Astrocyte of the cerebellum (primary cell): ENCODE data around the gene ACER3.

ENCODE experiments used
- DNase-seq: peaks from one replicate; pipeline ENCODE4 v3.0.0-alpha.2; 2011; ENCODE audit warnings: low read depth
- H3K4me3 ChIP-seq: 2 replicates; pipeline ENCODE4 v1.5.1; 2011; ENCODE audit warnings: mild to moderate bottlenecking, low read depth, low read length, moderate library complexity
- CTCF ChIP-seq: IDR thresholded peaks from 2 replicates; pipeline ENCODE4 v1.5.1; 2012; ENCODE audit warnings: low read length, low read depth, moderate library complexity, mild to moderate bottlenecking; ENCODE audit errors: missing control alignments
- in situ Hi-C: cut with HindIII; loops from 2 replicates; pipeline ENCODE4 v1.10.0; 2017; ENCODE audit warnings: low sequenced_read_pairs

The ACER3 gene

GRCh38 chr11:76984743-76985142 lies 124.0 kb downstream of the ACER3 start:
- no peak for DNase-seq
- no peak overlapping the region for H3K4me3 ChIP-seq
- in situ Hi-C loops: no loop called here
- TF ChIP-seq CTCF: no peak

GRCh38 chr11:76987203-76987602 lies 126.5 kb downstream of the ACER3 start:
- H3K4me3 ChIP-seq: no peak overlapping the region
- DNase-seq: no peak
- no peak for TF ChIP-seq CTCF
- in situ Hi-C loops: no loop called here

GRCh38 chr11:76990628-76991027 lies 129.9 kb downstream of the ACER3 start:
- no peak overlapping the region for H3K4me3 ChIP-seq
- no peak for DNase-seq
- in situ Hi-C loops: no loop called here
- TF ChIP-seq CTCF: no peak

GRCh38 chr11:76995081-76995576 lies 134.4 kb downstream of the ACER3 start:
- no peak overlapping the region for H3K4me3 ChIP-seq
- no peak for TF ChIP-seq CTCF

GRCh38 chr11:76997512-76997911 lies 136.8 kb downstream of the ACER3 start:
- in situ Hi-C loops: no loop called here
- no peak for TF ChIP-seq CTCF
- DNase-seq: no peak
- no peak overlapping the region for H3K4me3 ChIP-seq

More at GRCh38 chr11:76995081-76995576, 134.4 kb downstream of the ACER3 start:
- no peak for DNase-seq
- in situ Hi-C loops: no loop called here

- DNase-seq: no peak
- in situ Hi-C loops: no loop called here
- TF ChIP-seq CTCF: no peak
- no peak overlapping the region for H3K4me3 ChIP-seq
Observed at GRCh38 chr11:76999597-76999996, 138.9 kb downstream of the ACER3 start.

GRCh38 chr11:77001613-77002012 lies 140.9 kb downstream of the ACER3 start:
- in situ Hi-C loops: no loop called here
- H3K4me3 ChIP-seq: no peak overlapping the region
- no peak for TF ChIP-seq CTCF
- DNase-seq: no peak
